ENCODE measurements around the gene SARNP. TPM values are rescaled to one million over a fixed set of nuclear protein-coding genes. Genes with fewer than 3 reads are reported as not detected.
"Not testable (repeated sequence)": the region's sequence is repeated elsewhere in the genome, so short reads cannot be mapped to it uniquely, and the experiment has no call there.

Gene SARNP
- 10 to 100 TPM; 62.5 to 85.4 (median 74.6) TPM for polyA plus RNA-seq (ENCODE audit: insufficient read length in 10 of 10)
- long read RNA-seq, donor 1, transcript SARNP-201 (11 exons, 926 nt), result major isoform, 25 of 27 reads
- long read RNA-seq, donor 1, partial matches to known transcripts, result 0 of 27 reads
- long read RNA-seq, donor 1, other reads (novel, unspliced or antisense), result 0 of 27 reads
- long read RNA-seq, donor 2, transcript SARNP-201 (11 exons, 926 nt), result major isoform, 21 of 27 reads
- long read RNA-seq, donor 2, partial matches to known transcripts, result 0 of 27 reads
- long read RNA-seq, donor 2, other reads (novel, unspliced or antisense), result 0 of 27 reads
- long read RNA-seq, donor 3, result 0 reads
- long read RNA-seq, donor 4, transcript SARNP-201 (11 exons, 926 nt), result major isoform, 15 of 16 reads
- long read RNA-seq, donor 4, partial matches to known transcripts, result 0 of 16 reads
- long read RNA-seq, donor 4, other reads (novel, unspliced or antisense), result 0 of 16 reads
- long read RNA-seq, donor 5, transcript SARNP-201 (11 exons, 926 nt), result major isoform, 34 of 41 reads
- long read RNA-seq, donor 5, partial matches to known transcripts, result 0 of 41 reads
- long read RNA-seq, donor 5, other reads (novel, unspliced or antisense), result 0 of 41 reads
- long read RNA-seq, donor 6, transcript SARNP-201 (11 exons, 926 nt), result major isoform, 27 of 30 reads
- long read RNA-seq, donor 6, partial matches to known transcripts, result 0 of 30 reads
- long read RNA-seq, donor 6, other reads (novel, unspliced or antisense), result 0 of 30 reads
- long read RNA-seq, donor 7, transcript SARNP-202 (12 exons, 1,163 nt), result minor isoform, 6 of 44 reads
- long read RNA-seq, donor 7, transcript SARNP-201 (11 exons, 926 nt), result major isoform, 26 of 44 reads
- long read RNA-seq, donor 7, partial matches to known transcripts, result 0 of 44 reads
- long read RNA-seq, donor 7, other reads (novel, unspliced or antisense), result 6 of 44 reads
- long read RNA-seq, donor 8, transcript SARNP-201 (11 exons, 926 nt), result major isoform, 26 of 34 reads
- long read RNA-seq, donor 8, partial matches to known transcripts, result 5 of 34 reads
- long read RNA-seq, donor 8, other reads (novel, unspliced or antisense), result 0 of 34 reads
- long read RNA-seq, donor 9, partial matches to known transcripts, result 0 of 1 reads
- long read RNA-seq, donor 9, other reads (novel, unspliced or antisense), result 0 of 1 reads

GRCh38 chr12:55817345-55818139 is at the start of gene SARNP, which contains the start of gene ORMDL2:
SARNP (minus strand) TSS chr12:55817724; CDS start chr12:55817701, 23 bp downstream.
ORMDL2 (plus strand) TSS chr12:55818041; CDS start chr12:55819000, 959 bp downstream.
- DNase-seq, result peak; percentile 99 to 100 (median 100)

GRCh38 chr12:55866454-55867004 is 49.0 kb upstream of the SARNP start:
- not testable (repeated sequence) for DNase-seq

GRCh38 chr12:55865327-55865726 is 47.8 kb upstream of the SARNP start:
- DNase-seq, result no peak

- DNase-seq, result not testable (repeated sequence)
Measured at GRCh38 chr12:55862931-55863330, 45.4 kb upstream of the SARNP start.

- no peak for DNase-seq
Measured at GRCh38 chr12:55862286-55862685, 44.8 kb upstream of the SARNP start.

- DNase-seq, result no peak
Measured at GRCh38 chr12:55861871-55862270, 44.3 kb upstream of the SARNP start.

- no peak for DNase-seq
Measured at GRCh38 chr12:55861396-55861795, 43.9 kb upstream of the SARNP start.

- DNase-seq, result no peak
Measured at GRCh38 chr12:55852740-55853139, 35.2 kb upstream of the SARNP start.

- DNase-seq, result no peak
Measured at GRCh38 chr12:55850893-55851292, 33.4 kb upstream of the SARNP start.

- DNase-seq, result peak in 1 of 3 donors; percentile 35
Measured at GRCh38 chr12:55850401-55850800, 32.9 kb upstream of the SARNP start.

GRCh38 chr12:55849616-55850343 is 32.3 kb upstream of the SARNP start:
- peak in 1 of 3 donors; percentile 50 for DNase-seq

- DNase-seq, result peak; percentile 95 to 98 (median 97)
Measured at GRCh38 chr12:55847603-55848291, 30.2 kb upstream of the SARNP start.

- DNase-seq, result peak in 2 of 3 donors; percentile 34 to 75
Measured at GRCh38 chr12:55847033-55847432, 29.5 kb upstream of the SARNP start.

- peak in 1 of 3 donors; percentile 65 for DNase-seq
Measured at GRCh38 chr12:55845785-55846496, 28.4 kb upstream of the SARNP start.

GRCh38 chr12:55845361-55845760 is 27.8 kb upstream of the SARNP start:
- no peak for DNase-seq

- DNase-seq, result no peak
Measured at GRCh38 chr12:55844961-55845360, 27.4 kb upstream of the SARNP start.

- DNase-seq, result no peak
Measured at GRCh38 chr12:55843431-55843830, 25.9 kb upstream of the SARNP start.

- peak in 2 of 3 donors; percentile 67 to 79 for DNase-seq
Measured at GRCh38 chr12:55842681-55843429, 25.3 kb upstream of the SARNP start, which contains the start of gene MMP19. MMP19 (minus strand) TSS chr12:55842936; CDS start chr12:55842830, 106 bp downstream.
